ENCODE measurements around the gene SIRPG. TPM values are rescaled to one million over a fixed set of nuclear protein-coding genes. Genes with fewer than 3 reads are reported as not detected.
"Not testable (repeated sequence)": the region's sequence is repeated elsewhere in the genome, so short reads cannot be mapped to it uniquely, and the experiment has no call there.

SIRPG gene
- total and polyA plus RNA-seq, 4 donors, result not detected

GRCh38 chr20:1644101-1644962 is 13.2 kb downstream of the SIRPG start:
- Histone ChIP-seq H3K9me3 (ENCODE audit: control insufficient read depth, insufficient read depth, low read length) (no peaks in the 10 kb centered on the region), H3K4me1 (ENCODE audit: control insufficient read depth, insufficient read depth, low read length) (no peaks in the 10 kb centered on the region), H3K4me3 (ENCODE audit: low read depth, low read length) (no peak overlapping the region), H3K27ac (ENCODE audit: low read depth, low read length) (no peak overlapping the region), H3K36me3 (ENCODE audit: control insufficient read depth, insufficient read depth, low read length) (no peaks in the 10 kb centered on the region), H3K27me3 (ENCODE audit: control insufficient read depth, insufficient read depth, low read length) (no peaks in the 10 kb centered on the region)
- WGBS (ENCODE audit: insufficient coverage), result 86% methylated on average over 8 of the region's 8 CpGs
- DNase-seq (ENCODE audit: low read depth in 4 of 6, low spot score in 6 of 6), result peak in 1 of 6 donors; percentile 8

GRCh38 chr20:1638643-1639042 is 18.9 kb downstream of the SIRPG start:
- not testable (repeated sequence) for H3K27ac ChIP-seq (ENCODE audit: low read depth, low read length); H3K36me3 ChIP-seq (ENCODE audit: control insufficient read depth, insufficient read depth, low read length); H3K4me1 ChIP-seq (ENCODE audit: control insufficient read depth, insufficient read depth, low read length); H3K4me3 ChIP-seq (ENCODE audit: low read depth, low read length); H3K9me3 ChIP-seq (ENCODE audit: control insufficient read depth, insufficient read depth, low read length); DNase-seq (ENCODE audit: low read depth in 4 of 6, low spot score in 6 of 6); H3K27me3 ChIP-seq (ENCODE audit: control insufficient read depth, insufficient read depth, low read length)
- WGBS (ENCODE audit: insufficient coverage), result 80% methylated on average over 1 of the region's 2 CpGs

- no peak overlapping the region for H3K27ac ChIP-seq (ENCODE audit: low read depth, low read length)
- H3K9me3 ChIP-seq (ENCODE audit: control insufficient read depth, insufficient read depth, low read length), result no peaks in the 10 kb centered on the region
- H3K27me3 ChIP-seq (ENCODE audit: control insufficient read depth, insufficient read depth, low read length), result no peaks in the 10 kb centered on the region
- no peaks in the 10 kb centered on the region for H3K4me1 ChIP-seq (ENCODE audit: control insufficient read depth, insufficient read depth, low read length)
- H3K4me3 ChIP-seq (ENCODE audit: low read depth, low read length), result no peak overlapping the region
- DNase-seq (ENCODE audit: low read depth in 4 of 6, low spot score in 6 of 6), result no peak
- no peaks in the 10 kb centered on the region for H3K36me3 ChIP-seq (ENCODE audit: control insufficient read depth, insufficient read depth, low read length)
- WGBS (ENCODE audit: insufficient coverage), result no CpG with 5 or more reads among the region's 2 CpGs
Observed at GRCh38 chr20:1637755-1638154, 19.8 kb downstream of the SIRPG start.

GRCh38 chr20:1637226-1637625 is 20.4 kb downstream of the SIRPG start:
- Histone ChIP-seq H3K4me3 (ENCODE audit: low read depth, low read length) (no peak overlapping the region), H3K4me1 (ENCODE audit: control insufficient read depth, insufficient read depth, low read length) (no peaks in the 10 kb centered on the region), H3K9me3 (ENCODE audit: control insufficient read depth, insufficient read depth, low read length) (no peaks in the 10 kb centered on the region), H3K36me3 (ENCODE audit: control insufficient read depth, insufficient read depth, low read length) (no peaks in the 10 kb centered on the region), H3K27ac (ENCODE audit: low read depth, low read length) (no peak overlapping the region), H3K27me3 (ENCODE audit: control insufficient read depth, insufficient read depth, low read length) (no peaks in the 10 kb centered on the region)
- DNase-seq (ENCODE audit: low read depth in 4 of 6, low spot score in 6 of 6), result no peak
- WGBS (ENCODE audit: insufficient coverage), result 83% methylated on average over 2 of the region's 2 CpGs

- no peak overlapping the region for H3K4me3 ChIP-seq (ENCODE audit: low read depth, low read length)
- DNase-seq (ENCODE audit: low read depth in 4 of 6, low spot score in 6 of 6), result no peak
- no peaks in the 10 kb centered on the region for H3K36me3 ChIP-seq (ENCODE audit: control insufficient read depth, insufficient read depth, low read length)
- no peaks in the 10 kb centered on the region for H3K4me1 ChIP-seq (ENCODE audit: control insufficient read depth, insufficient read depth, low read length)
- H3K27me3 ChIP-seq (ENCODE audit: control insufficient read depth, insufficient read depth, low read length), result no peaks in the 10 kb centered on the region
- H3K9me3 ChIP-seq (ENCODE audit: control insufficient read depth, insufficient read depth, low read length), result no peaks in the 10 kb centered on the region
- 73% methylated on average over 1 of the region's 2 CpGs for WGBS (ENCODE audit: insufficient coverage)
- H3K27ac ChIP-seq (ENCODE audit: low read depth, low read length), result no peak overlapping the region
Observed at GRCh38 chr20:1636621-1637020, 21.0 kb downstream of the SIRPG start.

GRCh38 chr20:1635291-1635979 is 22.1 kb downstream of the SIRPG start:
- no peaks in the 10 kb centered on the region for H3K36me3 ChIP-seq (ENCODE audit: control insufficient read depth, insufficient read depth, low read length)
- no peaks in the 10 kb centered on the region for H3K4me1 ChIP-seq (ENCODE audit: control insufficient read depth, insufficient read depth, low read length)
- DNase-seq (ENCODE audit: low read depth in 4 of 6, low spot score in 6 of 6), result no peak
- H3K27me3 ChIP-seq (ENCODE audit: control insufficient read depth, insufficient read depth, low read length), result no peaks in the 10 kb centered on the region
- no peak overlapping the region for H3K27ac ChIP-seq (ENCODE audit: low read depth, low read length)
- WGBS (ENCODE audit: insufficient coverage), result 82% methylated on average over 9 of the region's 10 CpGs
- H3K9me3 ChIP-seq (ENCODE audit: control insufficient read depth, insufficient read depth, low read length), result no peaks in the 10 kb centered on the region
- no peak overlapping the region for H3K4me3 ChIP-seq (ENCODE audit: low read depth, low read length)

GRCh38 chr20:1633535-1633934 is 24.0 kb downstream of the SIRPG start:
- DNase-seq (ENCODE audit: low read depth in 4 of 6, low spot score in 6 of 6), result no peak
- no peak overlapping the region for H3K27ac ChIP-seq (ENCODE audit: low read depth, low read length)
- no peaks in the 10 kb centered on the region for H3K27me3 ChIP-seq (ENCODE audit: control insufficient read depth, insufficient read depth, low read length)
- H3K4me1 ChIP-seq (ENCODE audit: control insufficient read depth, insufficient read depth, low read length), result no peaks in the 10 kb centered on the region
- no peak overlapping the region for H3K4me3 ChIP-seq (ENCODE audit: low read depth, low read length)
- H3K36me3 ChIP-seq (ENCODE audit: control insufficient read depth, insufficient read depth, low read length), result no peaks in the 10 kb centered on the region
- 80% methylated on average over 1 of the region's 4 CpGs for WGBS (ENCODE audit: insufficient coverage)
- no peaks in the 10 kb centered on the region for H3K9me3 ChIP-seq (ENCODE audit: control insufficient read depth, insufficient read depth, low read length)

- Histone ChIP-seq H3K9me3 (ENCODE audit: control insufficient read depth, insufficient read depth, low read length) (no peaks in the 10 kb centered on the region), H3K36me3 (ENCODE audit: control insufficient read depth, insufficient read depth, low read length) (no peaks in the 10 kb centered on the region), H3K27me3 (ENCODE audit: control insufficient read depth, insufficient read depth, low read length) (no peaks in the 10 kb centered on the region), H3K27ac (ENCODE audit: low read depth, low read length) (no peak overlapping the region), H3K4me1 (ENCODE audit: control insufficient read depth, insufficient read depth, low read length) (no peaks in the 10 kb centered on the region), H3K4me3 (ENCODE audit: low read depth, low read length) (no peak overlapping the region)
- 100% methylated on average over 3 of the region's 4 CpGs for WGBS (ENCODE audit: insufficient coverage)
- no peak for DNase-seq (ENCODE audit: low read depth in 4 of 6, low spot score in 6 of 6)
Observed at GRCh38 chr20:1632178-1632577, 25.4 kb downstream of the SIRPG start.

GRCh38 chr20:1631309-1632151 is 26.0 kb downstream of the SIRPG start:
- no peaks in the 10 kb centered on the region for H3K4me1 ChIP-seq (ENCODE audit: control insufficient read depth, insufficient read depth, low read length)
- H3K27ac ChIP-seq (ENCODE audit: low read depth, low read length), result no peak overlapping the region
- no peak for DNase-seq (ENCODE audit: low read depth in 4 of 6, low spot score in 6 of 6)
- H3K36me3 ChIP-seq (ENCODE audit: control insufficient read depth, insufficient read depth, low read length), result no peaks in the 10 kb centered on the region
- 79% methylated on average over 7 of the region's 9 CpGs for WGBS (ENCODE audit: insufficient coverage)
- H3K4me3 ChIP-seq (ENCODE audit: low read depth, low read length), result no peak overlapping the region
- H3K27me3 ChIP-seq (ENCODE audit: control insufficient read depth, insufficient read depth, low read length), result no peaks in the 10 kb centered on the region
- H3K9me3 ChIP-seq (ENCODE audit: control insufficient read depth, insufficient read depth, low read length), result no peaks in the 10 kb centered on the region
